ENCODE results near the gene RASA4B. TPM values are rescaled to one million over a fixed set of nuclear protein-coding genes. Genes with fewer than 3 reads are reported as not detected.
"Not testable (repeated sequence)": the region's sequence is repeated elsewhere in the genome, so short reads cannot be mapped to it uniquely, and the experiment has no call there.

Gene RASA4B
- 10 to 100 TPM; 28.6 to 30.1 TPM for total RNA-seq

GRCh38 chr7:102517550-102518147, at the start of gene RASA4B:
Gene RASA4B (minus strand): TSS chr7:102517777. CDS start chr7:102517710, 67 bp downstream.
- H3K4me1 Mint-ChIP-seq; intact Hi-C loops (cut with DNase I, micrococcal nuclease); H3K36me3 Mint-ChIP-seq (ENCODE audit: low read depth); H3K9me3 Mint-ChIP-seq (ENCODE audit: low read depth); POLR2A ChIA-PET; H3K27ac Mint-ChIP-seq; H3K27me3 Mint-ChIP-seq; CTCF ChIA-PET; H3K4me3 Mint-ChIP-seq: not testable (repeated sequence)
- DNase-seq (peak; percentile 51), ATAC-seq (peak; percentile 96)

GRCh38 chr7:102550808-102551422, 33.3 kb upstream of the RASA4B start, which contains the start of gene SPDYE2:
Gene SPDYE2 (plus strand): TSS chr7:102551226. CDS start chr7:102553256, 2,030 bp downstream.
- intact Hi-C loops (cut with DNase I, micrococcal nuclease); DNase-seq; H3K27me3 Mint-ChIP-seq; ATAC-seq; H3K4me1 Mint-ChIP-seq; H3K27ac Mint-ChIP-seq; POLR2A ChIA-PET; H3K9me3 Mint-ChIP-seq (ENCODE audit: low read depth); H3K4me3 Mint-ChIP-seq; H3K36me3 Mint-ChIP-seq (ENCODE audit: low read depth); CTCF ChIA-PET: not testable (repeated sequence)

DNA sequence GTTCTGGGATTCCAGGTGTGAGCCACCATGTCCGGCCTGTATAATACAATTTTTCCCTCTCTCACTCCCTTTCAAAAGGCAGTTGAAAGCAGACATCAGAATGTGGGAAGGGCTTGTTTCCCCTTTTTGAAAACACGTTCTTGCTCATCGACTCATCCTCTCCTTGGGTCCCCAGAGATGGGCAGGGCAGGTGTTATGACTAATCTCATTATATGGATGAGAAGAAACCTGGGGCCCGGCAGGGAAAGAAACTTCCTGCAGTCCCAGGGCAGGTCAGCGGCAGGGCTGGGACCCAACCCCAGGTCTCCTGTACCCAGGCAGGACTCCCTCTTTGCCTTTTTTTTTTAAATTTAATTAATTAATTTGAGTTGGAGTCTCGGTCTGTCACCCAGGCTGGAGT, 28.8 kb upstream of the RASA4B start:
- H3K4me3 Mint-ChIP-seq; H3K9me3 Mint-ChIP-seq (ENCODE audit: low read depth); H3K36me3 Mint-ChIP-seq (ENCODE audit: low read depth); H3K27ac Mint-ChIP-seq; intact Hi-C loops (cut with DNase I, micrococcal nuclease); CTCF ChIA-PET; POLR2A ChIA-PET; H3K27me3 Mint-ChIP-seq; H3K4me1 Mint-ChIP-seq: not testable (repeated sequence)
- DNase-seq (peak; percentile 8), ATAC-seq (peak; percentile 65)

DNA sequence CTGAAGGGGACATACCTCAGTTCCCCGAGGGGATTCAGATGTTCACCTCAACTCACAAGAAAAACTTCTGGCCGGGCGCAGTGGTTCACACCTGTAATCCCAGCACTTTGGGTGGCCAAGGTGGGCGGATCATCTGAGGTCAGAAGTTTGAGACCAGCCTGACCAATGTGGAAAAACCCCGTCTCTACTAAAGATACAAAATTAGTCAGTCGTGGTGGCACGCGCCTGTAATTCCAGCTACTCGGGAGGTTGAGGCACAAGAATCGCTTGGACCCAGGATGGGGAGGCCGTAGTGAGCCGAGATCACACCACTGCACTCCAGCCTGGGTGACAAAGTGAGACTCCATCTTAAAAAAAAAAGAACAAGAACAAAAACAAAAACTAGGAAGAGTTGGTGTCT, 27.7 kb upstream of the RASA4B start:
- H3K4me3 Mint-ChIP-seq, result not testable (repeated sequence)

DNA sequence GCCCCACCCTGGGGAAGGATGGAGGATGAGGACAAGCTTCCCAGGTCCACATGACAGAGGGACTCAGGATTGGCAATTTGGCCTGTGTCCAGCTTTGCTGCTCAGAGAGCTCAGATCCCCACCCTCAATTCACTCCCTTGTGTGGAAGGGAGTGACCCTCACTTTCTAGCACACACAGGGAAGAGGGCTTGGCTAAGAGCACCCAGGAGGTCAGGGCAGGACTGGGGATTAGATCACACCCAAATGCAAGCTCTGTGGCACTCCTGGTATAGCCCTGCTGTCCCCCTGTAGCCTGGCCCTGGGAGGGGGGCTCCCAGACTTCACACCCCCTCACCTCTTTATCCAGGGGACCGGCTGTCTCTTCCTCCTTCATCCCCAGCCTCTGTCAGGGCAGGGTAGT, 26.8 kb upstream of the RASA4B start:
- H3K27ac Mint-ChIP-seq; ATAC-seq; intact Hi-C loops (cut with DNase I, micrococcal nuclease); H3K36me3 Mint-ChIP-seq (ENCODE audit: low read depth); H3K27me3 Mint-ChIP-seq; DNase-seq; H3K9me3 Mint-ChIP-seq (ENCODE audit: low read depth); H3K4me1 Mint-ChIP-seq; POLR2A ChIA-PET; H3K4me3 Mint-ChIP-seq; CTCF ChIA-PET: not testable (repeated sequence)

More for the DNA sequence above, 27.7 kb upstream of the RASA4B start:
- peak; percentile 3 for DNase-seq
- H3K9me3 Mint-ChIP-seq (ENCODE audit: low read depth); H3K27ac Mint-ChIP-seq; H3K36me3 Mint-ChIP-seq (ENCODE audit: low read depth); CTCF ChIA-PET; intact Hi-C loops (cut with DNase I, micrococcal nuclease); H3K4me1 Mint-ChIP-seq; POLR2A ChIA-PET; H3K27me3 Mint-ChIP-seq; ATAC-seq: not testable (repeated sequence)

DNA sequence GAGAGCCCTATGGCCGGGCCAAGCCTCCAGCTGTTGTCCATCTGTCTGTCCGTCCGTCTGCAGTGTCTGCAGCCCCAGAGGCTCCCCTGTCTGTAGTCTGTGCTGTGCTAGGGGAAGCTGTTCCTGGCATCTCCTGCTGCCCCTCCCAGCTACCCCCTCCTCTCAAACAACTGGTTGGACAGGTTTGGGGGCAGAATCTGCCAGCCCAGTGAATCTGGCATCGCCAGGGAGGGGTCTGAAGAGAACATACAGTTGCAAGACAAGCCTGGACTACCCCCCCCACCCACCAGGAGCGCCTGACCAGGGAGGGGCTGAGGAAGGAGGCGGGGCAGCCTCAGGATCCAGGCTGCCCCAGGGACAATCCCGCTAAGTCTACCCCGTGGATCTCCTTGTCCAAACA, 26.0 kb upstream of the RASA4B start, which contains the start of gene UPK3BL2:
Gene UPK3BL2 (minus strand): TSS at position 101 of the 400 bp plus-strand sequence. CDS start 60 bp downstream, at position 41.
- H3K36me3 Mint-ChIP-seq (ENCODE audit: low read depth); H3K4me3 Mint-ChIP-seq; POLR2A ChIA-PET; CTCF ChIA-PET; H3K4me1 Mint-ChIP-seq; intact Hi-C loops (cut with DNase I, micrococcal nuclease); ATAC-seq; DNase-seq; H3K27ac Mint-ChIP-seq; H3K27me3 Mint-ChIP-seq; H3K9me3 Mint-ChIP-seq (ENCODE audit: low read depth): not testable (repeated sequence)

GRCh38 chr7:102542771-102543170, 25.2 kb upstream of the RASA4B start:
- H3K27ac Mint-ChIP-seq; intact Hi-C loops (cut with DNase I, micrococcal nuclease); H3K27me3 Mint-ChIP-seq; H3K4me3 Mint-ChIP-seq; DNase-seq; H3K9me3 Mint-ChIP-seq (ENCODE audit: low read depth); POLR2A ChIA-PET; CTCF ChIA-PET; ATAC-seq; H3K36me3 Mint-ChIP-seq (ENCODE audit: low read depth); H3K4me1 Mint-ChIP-seq: not testable (repeated sequence)

DNA sequence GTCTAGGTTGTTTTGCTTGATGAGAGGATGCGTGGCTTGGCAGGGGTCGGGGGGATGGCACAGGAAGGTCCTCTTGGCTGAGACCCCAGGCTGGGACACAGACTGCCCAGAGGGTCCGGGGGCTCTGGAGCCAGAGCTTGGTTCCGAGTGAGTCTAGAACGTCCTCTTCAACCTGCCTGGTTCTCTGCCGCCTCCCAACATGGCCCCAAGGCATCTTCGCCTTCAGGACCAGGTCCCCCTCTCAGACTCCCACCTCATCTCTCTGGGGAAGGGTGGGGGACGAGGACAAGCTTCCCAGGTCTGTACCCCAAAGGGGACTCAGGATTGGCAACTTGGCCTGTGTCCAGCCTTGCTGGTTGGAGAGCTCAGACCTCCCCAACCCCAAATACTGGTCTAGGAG, 24.5 kb upstream of the RASA4B start:
- H3K27ac Mint-ChIP-seq; ATAC-seq; POLR2A ChIA-PET; H3K27me3 Mint-ChIP-seq; DNase-seq; H3K4me1 Mint-ChIP-seq; H3K4me3 Mint-ChIP-seq; H3K9me3 Mint-ChIP-seq (ENCODE audit: low read depth); CTCF ChIA-PET; H3K36me3 Mint-ChIP-seq (ENCODE audit: low read depth); intact Hi-C loops (cut with DNase I, micrococcal nuclease): not testable (repeated sequence)

DNA sequence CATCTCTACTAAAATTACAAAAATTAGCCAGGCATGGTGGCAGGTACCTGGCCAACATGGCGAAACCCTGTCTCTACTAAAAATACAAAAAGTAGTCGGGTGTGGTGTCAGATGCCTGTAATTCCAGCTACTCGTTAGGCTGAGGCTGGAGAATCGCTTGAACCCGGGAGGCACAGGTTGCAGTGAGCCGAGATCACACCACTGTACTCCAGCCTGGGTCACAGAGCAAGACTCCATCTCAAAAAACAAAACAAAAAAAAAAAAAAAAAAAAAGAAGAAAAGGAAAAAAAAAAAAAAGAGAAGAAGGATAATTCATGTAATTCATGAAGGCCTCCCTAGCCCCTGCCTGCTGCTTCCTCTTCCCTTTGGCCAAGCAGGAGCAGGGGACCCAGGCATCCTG, 23.0 kb upstream of the RASA4B start:
- POLR2A ChIA-PET; DNase-seq; CTCF ChIA-PET; H3K9me3 Mint-ChIP-seq (ENCODE audit: low read depth); ATAC-seq; H3K4me1 Mint-ChIP-seq; H3K36me3 Mint-ChIP-seq (ENCODE audit: low read depth); H3K4me3 Mint-ChIP-seq; H3K27ac Mint-ChIP-seq; intact Hi-C loops (cut with DNase I, micrococcal nuclease); H3K27me3 Mint-ChIP-seq: not testable (repeated sequence)

DNA sequence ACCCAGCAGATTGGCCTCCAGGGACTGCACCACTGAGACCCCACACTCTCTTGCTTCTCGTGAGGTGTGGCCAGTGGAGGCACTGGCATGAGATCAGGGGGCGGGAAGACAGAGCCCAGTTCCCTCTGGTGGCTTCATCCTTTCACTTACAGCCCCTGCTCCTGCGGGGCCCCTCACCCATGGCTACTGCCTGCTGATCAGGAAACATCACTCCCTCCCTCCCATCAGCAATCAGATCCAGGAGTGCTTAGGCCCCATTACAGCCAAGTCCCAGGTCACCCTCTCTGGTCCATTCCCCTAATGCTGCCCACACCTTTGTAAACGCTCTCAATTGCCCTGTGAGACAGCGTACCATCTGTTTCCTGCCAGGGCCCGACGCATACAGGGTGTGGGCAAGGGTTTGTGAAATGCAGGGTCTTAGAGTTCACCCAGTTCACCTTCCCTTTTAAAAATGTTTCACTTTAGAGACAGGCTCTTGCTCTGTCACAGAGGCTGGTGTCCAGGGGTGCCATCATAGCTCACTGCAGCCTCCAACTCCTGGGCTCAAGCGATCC, 17.6 kb upstream of the RASA4B start:
- DNase-seq; POLR2A ChIA-PET; H3K9me3 Mint-ChIP-seq (ENCODE audit: low read depth); H3K27ac Mint-ChIP-seq; H3K27me3 Mint-ChIP-seq; ATAC-seq; H3K4me3 Mint-ChIP-seq; CTCF ChIA-PET; H3K4me1 Mint-ChIP-seq; H3K36me3 Mint-ChIP-seq (ENCODE audit: low read depth); intact Hi-C loops (cut with DNase I, micrococcal nuclease): not testable (repeated sequence)

DNA sequence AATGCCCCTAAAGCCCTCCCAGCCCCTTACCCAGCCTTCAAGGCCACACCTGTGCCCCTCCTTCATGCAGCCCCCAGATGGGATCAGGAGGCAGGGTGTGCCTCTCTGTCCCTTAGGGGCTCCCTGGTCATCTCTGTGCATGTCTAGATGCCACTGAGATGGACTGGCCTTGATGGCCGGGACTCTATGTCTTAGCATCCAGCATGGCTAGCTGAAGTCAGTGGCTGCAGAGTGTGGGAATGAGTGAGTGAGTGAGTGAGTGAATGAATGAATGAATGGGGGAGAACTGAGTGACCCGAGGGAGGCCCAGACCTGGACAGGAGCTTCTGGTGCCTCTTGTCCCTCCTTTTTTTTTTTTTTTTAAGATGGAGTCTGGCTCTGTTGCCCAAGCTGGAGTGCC, 14.6 kb upstream of the RASA4B start:
- DNase-seq; ATAC-seq; H3K27ac Mint-ChIP-seq; H3K36me3 Mint-ChIP-seq (ENCODE audit: low read depth); H3K4me1 Mint-ChIP-seq; intact Hi-C loops (cut with DNase I, micrococcal nuclease); H3K27me3 Mint-ChIP-seq; CTCF ChIA-PET; H3K9me3 Mint-ChIP-seq (ENCODE audit: low read depth); POLR2A ChIA-PET; H3K4me3 Mint-ChIP-seq: not testable (repeated sequence)

GRCh38 chr7:102531583-102531982, 14.0 kb upstream of the RASA4B start:
- DNase-seq; CTCF ChIA-PET; POLR2A ChIA-PET; ATAC-seq; H3K36me3 Mint-ChIP-seq (ENCODE audit: low read depth); H3K27ac Mint-ChIP-seq; H3K27me3 Mint-ChIP-seq; H3K9me3 Mint-ChIP-seq (ENCODE audit: low read depth); H3K4me3 Mint-ChIP-seq; H3K4me1 Mint-ChIP-seq; intact Hi-C loops (cut with DNase I, micrococcal nuclease): not testable (repeated sequence)
